ENCODE results near the gene POLR2L. TPM values are rescaled to one million over a fixed set of nuclear protein-coding genes. Genes with fewer than 3 reads are reported as not detected.

Gene POLR2L
- total RNA-seq, 2 donors from 2014 or later, result 64.5 to 91.1 TPM

- peak overlapping the region; percentile 80 to 98 for H3K4me3 ChIP-seq
- peak overlapping the region; percentile 91 for H3K27ac ChIP-seq
- 0% methylated on average over 36 of the region's 47 CpGs for WGBS
- H3K9me3 ChIP-seq, result no peaks in the 10 kb centered on the region
- TF ChIP-seq POLR2A (IDR thresholded peaks at IDR 0.05), result peak; percentile 68
- TF ChIP-seq POLR2AphosphoS5 (IDR thresholded peaks at IDR 0.05), result peak; percentile 54
- TF ChIP-seq CTCF (IDR thresholded peaks at IDR 0.05), result no peak
- H3K4me1 ChIP-seq (replicated peaks), result peaks cover 10% of the 10 kb centered on the region
- H3K36me3 ChIP-seq, result peaks cover 8 to 16% of the 10 kb centered on the region in 2 donors
- intact Hi-C loops (cut with DNase I), result no loop called here
- H3K27me3 ChIP-seq (replicated peaks; ENCODE audit: insufficient read depth), result no peaks in the 10 kb centered on the region
- peak; percentile 87 for DNase-seq (ENCODE audit: low spot score)
Measured at GRCh38 chr11:819943-820649, 22.2 kb downstream of the POLR2L start.

DNA sequence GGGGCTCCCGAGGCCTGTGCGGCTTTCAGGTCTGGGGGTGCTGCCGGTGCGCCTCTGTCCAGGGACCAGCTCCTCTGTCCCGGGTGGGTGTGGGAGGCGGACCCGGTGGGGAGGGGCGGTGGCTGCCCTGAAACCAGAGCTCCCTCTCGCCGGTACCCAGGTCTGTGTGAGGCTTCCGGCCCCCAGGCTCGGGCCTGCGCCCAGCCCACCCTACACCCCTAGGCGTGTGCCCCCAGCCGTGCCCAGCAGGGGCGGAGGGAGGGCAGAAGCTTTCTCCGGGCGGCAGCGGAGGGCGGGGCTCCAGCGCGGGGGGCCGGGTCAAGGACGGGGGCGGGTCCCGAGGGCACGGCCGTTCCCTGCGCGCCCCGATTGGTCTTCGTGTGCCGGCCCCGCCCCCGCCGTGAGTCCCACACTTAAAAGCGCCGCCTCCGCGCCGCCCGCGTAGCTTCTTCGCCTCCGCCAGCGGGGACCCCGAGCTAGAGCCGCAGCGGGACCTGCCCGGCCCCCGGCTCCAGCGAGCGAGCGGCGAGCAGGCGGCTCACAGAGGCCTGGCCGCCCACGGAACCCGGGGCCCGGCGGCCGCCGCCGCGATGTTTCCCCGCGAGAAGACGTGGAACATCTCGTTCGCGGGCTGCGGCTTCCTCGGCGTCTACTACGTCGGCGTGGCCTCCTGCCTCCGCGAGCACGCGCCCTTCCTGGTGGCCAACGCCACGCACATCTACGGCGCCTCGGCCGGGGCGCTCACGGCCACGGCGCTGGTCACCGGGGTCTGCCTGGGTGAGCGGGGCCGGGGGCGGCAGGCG lies 23.0 kb downstream of the POLR2L start:
- Histone ChIP-seq H3K9me3 (no peaks in the 10 kb centered on the region), H3K27me3 (replicated peaks; ENCODE audit: insufficient read depth) (no peaks in the 10 kb centered on the region), H3K4me1 (replicated peaks) (peaks cover 8% of the 10 kb centered on the region), H3K27ac (peak overlapping the region; percentile 91), H3K4me3 (peak overlapping the region; percentile 80 to 98), H3K36me3 (peaks cover 5 to 9% of the 10 kb centered on the region in 2 donors)
- 0% methylated on average over 49 of the region's 96 CpGs for WGBS
- peak; percentile 93 for DNase-seq (ENCODE audit: low spot score)
- peak in 2 of 4 experiments; percentile 23 to 39 for TF ChIP-seq CTCF (IDR thresholded peaks at IDR 0.05)
- peak; percentile 95 for TF ChIP-seq POLR2A (IDR thresholded peaks at IDR 0.05)
- peak; percentile 63 for TF ChIP-seq POLR2AphosphoS5 (IDR thresholded peaks at IDR 0.05)
- intact Hi-C loops (cut with DNase I), result no loop called here

DNA sequence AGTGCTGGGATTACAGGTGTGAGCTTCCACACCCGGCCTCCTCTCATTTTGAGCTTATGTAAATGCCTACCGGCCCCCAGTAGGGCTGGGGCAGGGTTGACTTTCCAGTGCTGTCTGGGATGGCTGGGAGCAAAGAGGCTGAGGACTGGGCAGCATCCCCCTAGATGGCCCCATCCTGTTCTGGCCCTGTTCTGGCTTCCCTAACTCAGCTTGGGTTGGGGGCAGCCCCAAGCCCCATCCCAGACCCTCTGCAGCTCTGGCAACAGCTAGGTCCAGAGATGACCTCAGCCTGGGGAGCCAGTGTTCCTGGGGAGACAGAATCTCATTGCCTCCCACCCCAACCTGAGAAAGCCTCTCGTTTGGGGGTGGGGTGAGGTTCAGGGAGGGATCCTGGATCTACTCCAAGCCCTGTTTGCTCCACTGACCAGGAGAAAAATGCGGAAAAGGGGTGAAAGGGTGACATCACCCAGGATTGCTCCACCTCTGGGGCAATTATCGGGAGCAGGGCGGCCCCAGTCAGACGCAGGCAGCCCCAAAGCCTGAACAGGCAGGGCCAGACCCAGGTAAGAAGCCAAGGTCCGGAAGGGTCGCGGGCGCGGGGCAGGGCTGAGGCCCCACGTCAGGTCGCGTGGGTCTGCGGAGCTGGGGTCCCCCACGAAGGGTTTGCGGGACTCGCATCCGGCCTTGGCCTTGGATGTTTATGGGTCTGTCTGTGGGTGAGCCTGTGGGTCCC lies 23.8 kb downstream of the POLR2L start, which contains the start of gene PNPLA2:
TSS of gene PNPLA2 (plus strand) at position 519 of the 733 bp plus-strand sequence. CDS start 805 bp downstream, outside the sequence.
- intact Hi-C loops (cut with DNase I), result no loop called here
- H3K36me3 ChIP-seq, result peaks cover under 1 to 5% of the 10 kb centered on the region in 2 donors
- DNase-seq (ENCODE audit: low spot score), result no peak
- no peaks in the 10 kb centered on the region for H3K9me3 ChIP-seq
- 23% methylated on average over 20 of the region's 20 CpGs for WGBS
- TF ChIP-seq POLR2AphosphoS5 (IDR thresholded peaks at IDR 0.05) (no peak), POLR2A (IDR thresholded peaks at IDR 0.05) (peak; percentile 57), CTCF (IDR thresholded peaks at IDR 0.05) (no peak)
- H3K27me3 ChIP-seq (replicated peaks; ENCODE audit: insufficient read depth), result no peaks in the 10 kb centered on the region
- peak within 1 kb of the TSS; percentile 91 for H3K27ac ChIP-seq
- peaks cover 7% of the 10 kb centered on the region for H3K4me1 ChIP-seq (replicated peaks)
- peak within 1 kb of the TSS; percentile 80 to 98 for H3K4me3 ChIP-seq

DNA sequence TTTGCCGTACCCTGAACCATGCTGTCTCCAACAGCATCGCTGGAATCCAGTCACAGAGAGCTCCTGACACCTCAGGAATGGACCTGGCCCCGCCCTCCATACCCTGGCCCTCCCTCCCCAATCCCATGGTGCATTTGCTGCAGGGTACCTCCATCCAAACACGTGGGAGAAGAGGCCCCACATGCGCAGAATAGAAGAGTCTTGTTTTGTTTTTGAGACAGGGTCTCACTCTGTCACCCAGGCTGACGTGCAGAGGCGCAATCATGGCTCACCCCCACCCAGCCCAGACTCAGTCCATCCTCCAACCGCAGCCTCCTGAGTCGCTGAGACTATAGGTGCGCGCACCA lies 25.9 kb downstream of the POLR2L start:
- intact Hi-C loops (cut with DNase I), result no loop called here
- 82% methylated on average over 11 of the region's 11 CpGs for WGBS
- Histone ChIP-seq H3K36me3 (peaks cover 5 to 21% of the 10 kb centered on the region in 2 donors), H3K27ac (no peak overlapping the region), H3K9me3 (no peaks in the 10 kb centered on the region), H3K4me1 (replicated peaks) (peaks cover 10% of the 10 kb centered on the region), H3K27me3 (replicated peaks; ENCODE audit: insufficient read depth) (no peaks in the 10 kb centered on the region), H3K4me3 (no peak overlapping the region)
- TF ChIP-seq CTCF (IDR thresholded peaks at IDR 0.05), result no peak
- no peak for TF ChIP-seq POLR2AphosphoS5 (IDR thresholded peaks at IDR 0.05)
- no peak for TF ChIP-seq POLR2A (IDR thresholded peaks at IDR 0.05)
- no peak for DNase-seq (ENCODE audit: low spot score)
